Suprapubic skin (tissue), 3 donors: ENCODE data around the gene PNLDC1.

ENCODE experiments used
- POLR2A ChIP-seq, 2 donors: fragments of 450-650 bp; IDR thresholded peaks; one replicate each; pipeline ENCODE4 v1.6.1; 2017; ENCODE audit warnings: antibody characterized with exemption in 2 of 2, mild to moderate bottlenecking in 2 of 2, moderate library complexity in 2 of 2
- TF ChIP-seq, protein P1 (sequence below), 2 donors: fragments of 200-600 bp in 1 of 2; fragments of 450-650 bp in 1 of 2; sonication (generic) in 1 of 2; IDR thresholded peaks; one replicate each; pipeline ENCODE4 v1.5.1; 2016 to 2019; ENCODE audit warnings: antibody characterized with exemption in 2 of 2, mild to moderate bottlenecking in 1 of 2, moderate library complexity in 1 of 2

- TF ChIP-seq, protein P1, sequence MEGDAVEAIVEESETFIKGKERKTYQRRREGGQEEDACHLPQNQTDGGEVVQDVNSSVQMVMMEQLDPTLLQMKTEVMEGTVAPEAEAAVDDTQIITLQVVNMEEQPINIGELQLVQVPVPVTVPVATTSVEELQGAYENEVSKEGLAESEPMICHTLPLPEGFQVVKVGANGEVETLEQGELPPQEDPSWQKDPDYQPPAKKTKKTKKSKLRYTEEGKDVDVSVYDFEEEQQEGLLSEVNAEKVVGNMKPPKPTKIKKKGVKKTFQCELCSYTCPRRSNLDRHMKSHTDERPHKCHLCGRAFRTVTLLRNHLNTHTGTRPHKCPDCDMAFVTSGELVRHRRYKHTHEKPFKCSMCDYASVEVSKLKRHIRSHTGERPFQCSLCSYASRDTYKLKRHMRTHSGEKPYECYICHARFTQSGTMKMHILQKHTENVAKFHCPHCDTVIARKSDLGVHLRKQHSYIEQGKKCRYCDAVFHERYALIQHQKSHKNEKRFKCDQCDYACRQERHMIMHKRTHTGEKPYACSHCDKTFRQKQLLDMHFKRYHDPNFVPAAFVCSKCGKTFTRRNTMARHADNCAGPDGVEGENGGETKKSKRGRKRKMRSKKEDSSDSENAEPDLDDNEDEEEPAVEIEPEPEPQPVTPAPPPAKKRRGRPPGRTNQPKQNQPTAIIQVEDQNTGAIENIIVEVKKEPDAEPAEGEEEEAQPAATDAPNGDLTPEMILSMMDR (IDR thresholded peaks at IDR 0.05): no peak
- no peak for TF ChIP-seq POLR2A (IDR thresholded peaks at IDR 0.05)
Observed at GRCh38 chr6:159866286-159867247, 66.5 kb downstream of the PNLDC1 start.
